Activated CD8-positive, alpha-beta T cell treated with anti-CD3 and anti-CD28 coated beads, Interleukin-2, amount 10 ng/mL, durations not matched to agents 7 days and 5 days (primary cell): ENCODE results near the gene NXPE3. TPM values are rescaled to one million over a fixed set of nuclear protein-coding genes. Genes with fewer than 3 reads are reported as not detected.

ENCODE experiments used
- total RNA-seq, 2 experiments: library from RNA; stranded (reverse); gene quantifications; one replicate each; pipeline ENCODE4 v1.2.3, GENCODE V29; 2021

NXPE3 gene
- total RNA-seq, 2 experiments from 2014 or later: 25.7 to 29.5 TPM

Other genes with a start within 250 kb of the NXPE3 start
- 10 to 100 TPM; 25.0 to 26.8 TPM for gene TRMT10C, start 217.3 kb upstream of the NXPE3 start, total RNA-seq
- 100 to 1,000 TPM; 180 to 181 TPM for gene PCNP, start 205.0 kb upstream of the NXPE3 start, total RNA-seq
- gene ZBTB11, start 102.1 kb upstream of the NXPE3 start, total RNA-seq: 10 to 100 TPM; 30.7 to 33.6 TPM
- 100 to 1,000 TPM; 948 to 978 TPM for gene RPL24, start 92.5 kb upstream of the NXPE3 start, total RNA-seq
- 10 to 100 TPM; 23.3 to 26.2 TPM for gene CEP97, start 54.6 kb upstream of the NXPE3 start, total RNA-seq
- 10 to 100 TPM; 45.3 to 48.1 TPM for gene NFKBIZ, start 70.3 kb downstream of the NXPE3 start, total RNA-seq